Activated CD4-positive, alpha-beta T cell treated with anti-CD3 and anti-CD28 coated beads, Interleukin-2, Interleukin-4, amounts not matched to agents 100 ng/mL and 50 ng/mL, durations not matched to agents 16 hours and 8 hours (primary cell): ENCODE results near the gene HTR2A.
A peak's percentile ranks its signal among the peaks of the same experiment; 100 is the strongest.

Experiments
- DNase-seq: peaks from one replicate; pipeline ENCODE4 v3.0.0-alpha.2; 2020; ENCODE audit warnings: low spot score

HTR2A gene

DNA sequence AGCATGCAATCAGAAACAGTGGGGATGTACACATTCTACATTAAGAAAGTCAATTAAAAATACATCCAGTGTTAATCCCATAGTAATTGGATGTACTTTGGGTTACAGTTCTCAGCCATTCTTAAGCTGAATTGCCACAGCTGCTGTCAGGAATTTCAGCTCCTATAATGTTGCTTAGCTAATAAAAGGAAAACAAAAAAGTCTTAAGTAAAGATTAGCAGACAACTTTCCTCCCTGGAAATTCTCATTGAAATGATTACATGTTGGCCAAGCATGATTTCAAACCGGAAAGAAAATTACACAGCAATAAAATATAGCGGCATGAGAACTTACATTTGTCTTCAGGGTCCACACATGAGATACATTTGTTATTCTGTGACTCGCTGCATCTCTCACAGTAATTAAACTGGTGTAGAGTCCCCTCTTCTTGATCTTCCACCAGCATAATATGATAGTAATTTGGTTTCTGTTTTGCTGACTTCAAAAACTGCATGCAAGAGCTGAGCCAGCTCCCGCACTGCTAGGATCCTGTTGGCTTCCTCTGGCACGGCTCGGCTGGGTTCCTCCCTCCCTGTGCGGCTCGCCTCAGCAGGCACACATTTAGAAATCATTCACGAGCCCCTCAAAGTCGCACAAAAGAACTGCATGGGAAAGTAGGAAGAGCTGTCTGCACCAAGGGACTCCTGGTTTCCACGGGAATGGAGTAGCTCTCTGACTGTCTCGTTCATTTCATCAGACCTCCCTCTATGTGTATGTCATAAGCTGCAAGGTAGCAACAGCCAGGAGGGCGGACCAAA lies at the start of gene HTR2A:
Gene HTR2A, minus strand, starts transcription at position 713 of the 797 bp plus-strand sequence. CDS start 1,147 bp downstream, outside the sequence.
- no peak for DNase-seq

DNA sequence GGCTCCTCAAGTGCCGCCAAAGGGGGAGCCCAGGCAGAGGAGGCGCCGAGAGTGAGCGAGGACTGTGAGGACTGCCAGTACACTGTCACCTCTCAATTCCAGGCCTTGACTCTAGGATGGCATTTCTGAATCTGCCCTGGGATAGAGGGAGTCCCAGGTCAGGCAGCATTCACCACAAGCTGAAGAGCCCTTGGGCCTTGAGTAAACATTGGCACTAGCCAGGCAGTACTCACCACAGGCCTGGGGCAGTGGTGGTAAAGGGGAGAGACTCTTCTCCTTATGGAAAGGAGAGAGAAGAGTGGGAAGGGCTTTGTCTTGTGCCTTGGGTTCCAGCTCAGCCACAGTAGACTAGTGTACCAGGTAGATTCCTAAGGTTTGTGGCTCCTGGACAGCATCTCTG lies 39.7 kb upstream of the HTR2A start:
- DNase-seq, result no peak

DNA sequence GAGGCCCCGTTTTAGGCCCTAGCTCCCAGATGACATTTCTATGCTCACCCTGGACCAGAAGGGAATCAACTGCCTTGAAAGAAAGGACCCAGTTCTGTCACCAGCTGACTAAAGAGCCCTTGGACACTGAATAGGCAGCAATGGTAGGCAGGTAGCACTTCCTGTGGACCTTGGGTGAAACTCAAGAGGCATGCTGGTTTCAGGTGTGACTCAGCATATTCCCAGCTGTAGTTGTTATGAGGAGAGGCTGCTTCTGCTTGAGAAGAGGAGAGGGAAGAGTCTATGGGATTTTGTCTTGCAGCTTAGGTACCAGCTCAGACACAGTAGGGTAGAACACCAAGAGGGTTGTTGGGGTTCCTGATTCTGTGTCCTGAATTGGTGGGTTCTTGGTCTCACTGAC lies 37.9 kb upstream of the HTR2A start:
- no peak for DNase-seq

DNA sequence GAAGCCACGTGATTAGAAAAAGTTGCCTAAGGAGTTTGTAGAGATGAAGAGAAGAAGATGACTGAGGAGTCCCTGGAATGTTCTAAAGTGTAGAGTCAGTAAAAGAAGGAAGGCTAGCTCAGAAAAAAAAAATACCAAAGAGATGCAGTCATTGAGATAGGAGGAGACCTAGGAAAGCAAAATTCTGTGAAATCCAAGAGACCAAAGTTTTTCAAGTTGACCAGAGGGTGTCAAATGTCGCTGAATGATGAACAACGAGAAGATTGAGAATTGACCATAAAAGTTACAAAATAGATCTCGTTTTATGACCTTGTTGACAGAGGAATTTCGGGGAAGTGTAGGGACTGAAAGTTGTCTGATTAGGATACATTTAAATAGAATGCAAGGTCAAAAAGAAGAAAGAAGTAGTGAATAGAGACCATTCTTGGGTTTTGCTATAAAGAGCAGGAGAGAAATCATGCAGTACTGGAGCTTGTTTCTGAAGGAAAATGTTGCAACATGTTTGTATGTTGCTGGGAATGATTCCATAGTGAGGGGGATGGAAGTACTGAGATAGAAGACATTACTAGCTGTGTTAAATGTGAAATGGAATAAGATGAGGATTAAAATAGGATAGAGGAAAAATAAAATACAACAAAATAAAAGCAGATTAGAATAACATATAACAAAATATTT lies 30.2 kb upstream of the HTR2A start:
- DNase-seq, result no peak

DNA sequence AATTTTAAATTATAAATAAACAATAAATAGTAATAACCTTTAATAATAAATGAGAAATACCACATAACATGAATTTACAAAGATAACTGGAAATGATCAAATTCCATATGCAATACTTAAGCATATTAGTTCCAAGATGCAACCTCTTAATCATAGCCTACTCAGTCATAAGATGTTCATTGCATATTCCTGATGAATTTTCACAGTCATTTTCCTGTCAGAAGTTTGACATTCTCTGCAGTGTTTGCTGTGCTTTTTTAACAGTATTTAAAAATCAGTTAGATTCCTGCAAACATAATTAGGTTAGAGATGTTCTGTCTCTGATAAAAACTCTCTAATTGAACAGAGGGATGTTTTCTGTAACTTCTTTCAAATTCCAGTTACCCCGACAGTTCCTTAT lies 28.6 kb upstream of the HTR2A start:
- no peak for DNase-seq

DNA sequence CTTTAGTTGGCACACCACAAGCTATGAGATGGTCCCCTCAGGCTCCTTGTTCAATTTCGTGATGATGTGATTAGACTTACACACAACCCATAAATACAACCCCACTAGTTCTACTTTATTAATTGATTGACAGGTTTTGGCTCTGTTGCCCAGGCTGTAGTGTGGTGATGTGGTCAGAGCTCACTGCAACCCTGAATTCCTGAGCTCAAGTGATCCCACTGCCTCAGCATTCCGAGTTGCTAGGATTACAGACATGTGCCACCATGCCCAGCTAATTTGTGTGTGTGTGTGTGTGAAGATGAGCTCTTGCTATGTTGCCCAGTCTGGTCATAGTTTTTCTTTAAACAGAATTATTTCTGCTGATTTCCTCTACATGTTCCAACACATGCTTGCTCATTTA lies 17.5 kb upstream of the HTR2A start:
- DNase-seq, result no peak

DNA sequence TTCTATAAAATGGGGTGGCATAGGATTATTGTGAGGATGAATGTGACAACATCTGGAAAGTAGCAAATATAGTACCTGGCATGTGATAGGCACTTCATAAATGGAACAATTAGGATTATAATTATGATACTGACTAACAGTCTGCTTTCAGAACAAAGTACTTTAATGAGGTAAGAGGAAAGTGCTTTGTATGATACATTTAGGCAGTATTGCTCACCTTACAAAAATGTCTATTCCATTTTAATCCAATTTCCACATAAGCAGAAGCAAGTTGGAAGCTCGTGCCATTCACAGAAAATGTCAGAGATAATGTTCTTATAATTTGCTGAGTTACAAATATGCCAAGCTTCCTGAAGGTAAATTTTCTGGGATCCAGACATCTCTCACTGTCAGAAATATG lies 16.9 kb upstream of the HTR2A start:
- no peak for DNase-seq

DNA sequence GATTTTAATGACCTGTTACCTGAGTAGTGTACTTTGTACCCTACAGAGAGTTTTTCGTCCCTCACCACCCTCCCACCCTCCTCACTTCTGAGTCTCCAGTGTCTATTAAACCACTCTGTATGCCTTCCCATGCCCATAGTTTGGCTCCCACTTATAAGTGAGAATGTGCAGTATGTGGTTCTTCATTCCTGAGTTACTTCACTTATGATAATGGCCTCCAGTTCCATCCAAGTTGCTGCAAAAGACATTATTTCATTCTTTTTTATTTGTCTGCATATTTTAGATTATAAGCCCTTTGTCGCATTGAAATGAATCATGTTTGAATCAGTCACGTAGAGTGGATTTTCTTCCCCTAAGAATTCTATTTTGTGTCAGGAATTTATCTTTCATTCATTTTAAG lies 12.2 kb upstream of the HTR2A start:
- no peak for DNase-seq

DNA sequence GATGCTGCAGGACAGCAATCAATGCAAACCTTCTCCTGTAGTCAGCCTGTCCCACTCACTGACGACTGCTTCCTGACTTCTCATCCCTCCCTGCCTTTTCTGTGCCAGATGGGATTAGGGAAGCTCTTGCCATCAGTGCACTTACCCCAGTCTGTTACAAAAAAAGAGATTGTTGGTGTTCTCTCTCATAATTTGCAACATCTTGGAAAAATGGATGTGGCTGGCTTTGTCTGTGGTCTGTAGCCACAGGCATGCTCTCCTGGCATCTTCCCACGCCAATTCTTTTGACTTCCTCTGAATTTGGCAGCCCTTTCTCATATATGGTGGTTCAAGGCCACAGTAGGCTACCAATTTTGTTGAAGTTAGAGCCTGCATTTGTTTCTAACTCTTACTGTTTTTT lies 11.6 kb upstream of the HTR2A start:
- no peak for DNase-seq

DNA sequence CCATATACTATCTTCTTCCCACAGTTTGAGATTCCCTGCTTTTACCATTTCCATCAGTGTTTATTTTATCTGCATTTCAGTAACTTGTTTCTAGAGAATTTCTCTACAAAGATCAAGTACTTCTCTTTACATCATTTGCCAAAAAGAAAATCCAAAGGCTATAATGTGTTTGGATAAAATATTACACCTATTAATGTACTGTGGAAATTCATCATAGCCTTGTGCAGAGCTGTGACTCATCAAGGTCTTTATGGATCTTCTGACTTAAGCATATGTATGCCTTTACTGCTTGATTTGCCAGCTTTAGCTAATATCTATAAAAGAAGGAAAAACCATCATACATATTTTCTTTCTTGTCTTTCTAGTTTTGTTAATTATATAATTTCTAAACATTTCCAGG lies 9.6 kb upstream of the HTR2A start:
- DNase-seq, result no peak

DNA sequence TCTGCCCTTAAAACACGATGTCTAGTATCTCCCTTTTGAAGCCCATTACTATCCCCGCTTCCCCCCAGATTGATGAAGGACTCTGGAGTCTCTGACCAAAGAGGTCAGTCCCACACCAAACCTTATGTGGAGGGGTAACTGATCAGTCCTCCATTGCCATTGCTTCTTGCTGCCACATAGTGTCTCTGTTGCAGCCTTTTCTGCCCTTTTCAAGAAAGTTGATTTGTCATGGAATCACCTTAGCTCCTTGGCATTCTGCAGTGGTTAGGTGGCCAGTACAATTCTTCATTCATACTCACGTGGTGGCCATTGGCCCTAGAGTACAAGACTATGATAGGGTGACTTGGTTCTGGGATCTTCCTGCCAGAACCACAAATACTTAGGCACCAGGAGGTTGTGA lies 8.4 kb upstream of the HTR2A start:
- no peak for DNase-seq

DNA sequence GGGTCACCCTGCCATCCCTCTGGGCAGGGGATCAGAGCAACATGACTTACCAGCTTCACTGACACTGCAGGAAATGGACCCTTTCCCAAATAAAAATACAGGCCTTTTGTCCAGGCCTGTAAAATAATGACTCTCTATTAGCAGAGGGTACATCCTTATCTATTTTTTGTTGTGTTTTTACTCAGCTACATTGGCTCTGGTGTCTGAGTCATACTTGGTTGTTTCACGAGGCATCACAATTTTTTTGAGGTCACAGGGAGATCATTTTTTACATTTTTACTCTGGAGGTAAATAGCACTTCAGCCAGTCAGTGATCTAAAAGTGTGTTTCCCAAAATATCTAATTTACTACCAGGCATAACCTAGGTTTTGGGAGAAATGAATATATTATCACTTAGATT lies 6.9 kb upstream of the HTR2A start:
- DNase-seq, result no peak

DNA sequence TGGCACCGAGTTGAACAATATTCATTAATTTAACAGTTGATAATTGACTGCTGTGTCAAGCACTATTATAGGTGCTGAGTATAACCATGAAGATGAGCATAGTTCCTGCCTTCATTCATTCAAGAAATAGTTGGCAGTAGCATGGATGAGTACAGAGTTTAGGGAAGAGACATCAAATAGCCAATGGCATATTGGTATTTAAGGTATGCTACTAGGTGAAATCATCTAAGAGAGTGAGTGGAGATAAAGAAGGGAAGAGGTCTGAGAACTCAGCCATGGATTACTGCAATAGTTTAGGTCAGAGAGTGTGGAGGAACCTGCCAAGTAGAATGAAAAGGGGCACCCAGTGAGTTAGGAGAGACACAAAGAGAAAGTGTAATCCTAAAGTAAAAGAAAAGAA lies 4.9 kb upstream of the HTR2A start:
- DNase-seq, result no peak

DNA sequence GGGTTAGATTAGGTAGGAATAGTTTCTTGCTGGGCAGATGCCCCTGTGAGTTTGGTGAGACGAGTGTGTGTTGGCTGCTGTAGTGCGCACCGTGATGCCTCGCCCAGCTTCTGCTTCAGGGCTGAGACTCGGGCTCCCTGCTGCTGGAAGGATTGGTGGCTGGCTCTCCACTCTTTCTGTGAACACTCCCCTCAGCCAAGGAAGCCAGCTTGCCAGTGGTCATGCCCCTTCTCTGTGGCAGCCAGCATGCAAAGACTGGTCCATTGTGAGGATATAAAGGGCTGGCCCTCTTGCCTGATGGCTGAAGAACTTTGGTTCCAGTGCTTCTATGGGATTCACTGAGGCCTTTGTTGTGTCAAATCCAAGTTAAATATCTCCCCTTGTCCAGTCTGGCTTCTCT lies 2.9 kb upstream of the HTR2A start:
- no peak for DNase-seq

DNA sequence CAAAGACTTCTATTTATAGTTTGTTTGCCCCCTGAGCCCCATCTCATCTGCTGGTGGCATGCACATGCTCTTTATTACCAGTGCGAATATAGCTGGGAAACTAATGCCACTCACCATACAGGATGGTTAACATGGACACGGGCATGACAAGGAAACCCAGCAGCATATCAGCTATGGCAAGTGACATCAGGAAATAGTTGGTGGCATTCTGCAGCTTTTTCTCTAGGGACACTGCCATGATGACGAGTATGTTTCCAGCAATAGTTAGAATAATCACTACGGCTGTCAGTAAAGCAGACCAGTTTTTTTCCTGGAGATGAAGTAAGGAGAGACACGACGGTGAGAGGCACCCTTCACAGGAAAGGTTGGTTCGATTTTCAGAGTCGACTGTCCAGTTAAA lies 1.5 kb downstream of the HTR2A start:
- DNase-seq, result no peak

DNA sequence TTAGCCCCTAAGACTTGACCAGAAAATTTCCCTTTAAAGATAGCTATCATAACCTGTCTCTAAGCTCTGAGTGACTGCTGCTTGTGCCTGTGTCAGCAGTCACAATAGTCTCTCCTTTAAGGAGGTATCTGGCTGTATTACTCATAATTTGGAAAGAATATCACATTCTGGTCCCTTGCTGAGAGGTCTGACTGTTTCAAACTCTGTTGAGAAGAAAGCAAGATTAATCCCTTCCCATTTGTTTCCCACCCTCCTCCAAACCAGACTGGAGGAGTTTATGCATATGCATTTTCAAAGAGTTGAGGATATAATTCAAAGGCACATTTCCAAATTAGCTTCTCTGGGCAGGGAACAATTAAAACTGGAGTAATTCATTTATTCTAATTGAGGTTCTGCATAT lies 2.3 kb downstream of the HTR2A start:
- DNase-seq, result no peak

DNA sequence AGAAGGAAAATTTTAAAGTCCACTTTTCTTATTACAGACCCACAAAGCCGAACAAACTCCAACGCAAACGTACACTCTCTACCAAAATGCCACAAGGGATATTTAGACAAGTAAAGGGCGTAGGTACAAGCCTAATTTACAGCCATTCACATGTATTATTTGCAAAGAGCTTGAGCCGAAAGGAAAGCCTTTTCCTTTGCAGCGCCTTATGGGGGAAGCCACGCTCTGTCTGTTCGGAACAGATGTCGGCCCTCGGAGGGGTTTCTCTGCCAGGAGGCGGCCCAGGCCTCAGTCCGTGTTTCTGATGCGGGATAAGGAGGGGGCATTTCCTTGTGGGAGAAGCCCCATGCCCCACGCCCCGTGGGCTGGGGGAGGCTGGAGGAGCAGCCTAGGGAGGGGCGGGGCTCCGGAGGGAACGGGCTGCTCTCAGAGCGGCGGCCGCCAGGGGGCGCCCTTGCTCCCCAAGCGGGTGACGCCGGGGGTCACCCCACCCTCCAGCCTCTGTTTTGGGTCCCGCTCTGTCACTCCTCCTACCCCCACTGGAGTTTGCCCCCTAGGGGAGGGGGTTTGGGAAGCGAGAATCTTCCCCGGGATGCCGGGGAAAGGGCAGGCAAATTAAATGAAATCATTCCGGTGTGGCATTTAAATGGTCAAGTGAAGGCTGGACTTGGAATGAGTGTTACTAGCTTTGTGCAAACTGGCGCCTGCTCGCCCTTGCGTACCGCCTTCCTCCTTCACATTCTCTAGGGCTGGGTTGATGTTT lies 2.9 kb downstream of the HTR2A start:
- DNase-seq, result peak; percentile 57

DNA sequence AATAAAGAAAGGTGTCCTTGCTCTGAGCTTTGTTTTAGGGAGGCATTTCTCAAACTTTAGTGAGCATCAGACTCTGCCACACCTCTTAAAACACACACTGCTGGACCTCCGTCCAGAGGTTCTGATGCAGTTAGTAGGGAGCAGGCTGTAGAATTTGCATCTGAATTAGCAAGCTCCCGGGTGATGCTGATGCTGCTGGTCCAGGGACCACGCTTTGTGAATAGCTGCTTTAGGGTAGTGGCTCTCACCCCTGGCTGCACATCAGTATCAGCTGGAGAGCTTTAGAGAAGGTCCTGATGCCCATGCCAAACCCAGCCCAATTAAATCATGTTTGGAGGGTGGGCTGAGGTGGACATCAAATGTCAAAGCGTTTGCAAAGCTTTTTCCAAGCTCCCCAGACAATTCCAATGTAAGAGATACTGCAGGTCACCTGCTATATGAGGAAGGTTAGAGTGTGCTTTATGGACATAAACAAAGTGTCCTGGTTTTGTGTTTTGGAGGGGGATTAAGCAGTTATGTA lies 3.6 kb downstream of the HTR2A start:
- DNase-seq, result no peak

DNA sequence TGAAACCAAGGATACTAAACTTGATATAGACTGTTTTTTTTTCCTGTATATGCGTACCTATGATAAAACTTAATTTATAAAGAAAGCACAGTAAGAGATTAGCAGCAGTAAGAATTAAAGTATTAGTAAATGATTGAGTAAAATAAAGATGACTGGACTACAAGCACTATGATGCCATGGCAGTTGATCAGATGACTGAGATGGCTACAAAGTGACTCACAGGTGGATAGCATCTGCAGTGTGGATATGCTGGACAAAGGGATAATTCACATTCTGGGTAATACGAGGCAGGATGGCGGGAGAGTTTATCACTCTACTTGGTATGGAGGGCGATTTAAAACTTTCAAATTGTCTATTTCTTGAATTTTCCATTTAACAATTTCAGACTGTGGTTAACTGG lies 11.8 kb downstream of the HTR2A start:
- no peak for DNase-seq

DNA sequence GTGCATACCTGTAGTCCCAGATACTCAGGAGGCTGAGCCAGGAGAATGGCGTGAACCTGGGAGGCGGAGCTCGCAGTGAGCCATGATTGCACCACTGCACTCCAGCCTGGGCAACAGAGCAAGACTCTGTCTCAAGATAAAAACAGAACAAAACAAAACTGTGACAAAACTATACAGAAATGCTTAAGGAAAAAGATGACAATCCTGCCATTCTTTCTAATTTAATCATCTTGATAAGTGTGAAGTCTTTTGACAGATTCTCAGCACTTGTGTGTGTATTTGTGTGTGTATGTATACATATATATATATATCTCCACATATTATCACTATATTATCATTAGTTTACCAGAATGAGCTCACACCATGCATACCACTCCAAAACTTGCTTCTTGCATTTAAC lies 12.3 kb downstream of the HTR2A start:
- no peak for DNase-seq

DNA sequence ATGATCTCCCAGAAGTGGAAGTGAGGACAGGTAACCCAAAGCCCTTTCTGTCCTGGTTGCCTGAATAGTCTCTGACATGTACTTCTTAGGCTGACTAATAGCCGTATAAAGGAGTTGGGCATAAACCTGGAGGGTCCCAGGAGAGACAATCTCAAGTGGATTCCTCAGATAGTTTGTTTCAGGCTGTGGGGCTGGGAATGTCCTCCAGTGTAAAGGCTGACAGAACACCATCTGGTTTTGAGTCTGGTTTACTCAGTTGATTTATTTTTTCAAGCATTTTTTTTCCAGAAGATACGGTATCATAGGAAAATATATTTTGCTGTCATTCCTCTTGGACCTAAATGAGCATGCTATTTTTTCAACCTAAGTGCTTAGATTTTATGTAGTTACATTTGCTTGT lies 15.2 kb downstream of the HTR2A start:
- no peak for DNase-seq

DNA sequence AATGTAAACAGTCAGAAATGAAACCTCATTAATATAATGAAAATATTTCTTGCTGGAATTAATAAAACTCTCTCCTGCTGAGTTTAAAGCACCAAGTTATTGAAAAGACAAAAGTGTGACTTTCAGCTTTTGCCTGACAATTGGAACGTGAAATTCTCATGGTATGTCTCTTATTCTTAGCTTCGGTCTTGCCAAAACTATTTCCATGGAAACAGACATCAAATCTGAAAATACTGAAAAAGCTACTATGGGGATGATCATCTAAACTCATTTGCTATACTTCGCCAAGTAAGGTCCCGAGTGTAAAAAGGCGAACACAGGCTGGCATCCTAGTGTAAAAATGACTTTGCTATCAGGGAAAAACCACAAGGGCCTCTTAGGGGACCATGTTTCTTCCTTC lies 22.8 kb downstream of the HTR2A start:
- no peak for DNase-seq

DNA sequence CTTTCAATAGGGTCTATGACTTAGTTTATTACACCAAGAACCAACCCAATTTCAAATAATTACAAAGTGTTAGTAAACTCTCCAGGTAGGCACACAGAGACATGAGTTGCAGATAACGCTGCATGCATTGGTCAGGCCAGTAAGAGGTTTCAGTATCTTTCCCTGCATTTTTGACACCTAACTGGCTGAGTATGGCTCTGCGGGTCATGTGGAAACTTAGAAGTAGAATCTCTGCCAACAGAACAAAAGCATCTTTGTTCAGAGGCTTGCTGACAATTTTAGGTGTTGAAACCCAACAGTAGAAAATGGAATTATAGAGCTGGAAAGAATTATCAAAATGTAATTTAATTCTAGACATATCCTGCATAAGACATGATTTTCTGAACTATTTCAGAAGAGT lies 25.3 kb downstream of the HTR2A start:
- DNase-seq, result no peak
